Suprapubic skin (tissue), 4 donors: ENCODE measurements around the gene OSTM1.

Experiments used
- CTCF ChIP-seq, 2 donors: fragments of 200-600 bp in 1 of 2; fragments of 450-650 bp in 1 of 2; sonication (generic) in 1 of 2; IDR thresholded peaks; one replicate each; pipeline ENCODE4 v1.5.1; 2016 to 2019; ENCODE audit warnings: antibody characterized with exemption in 2 of 2, mild to moderate bottlenecking in 1 of 2, moderate library complexity in 1 of 2
- EP300 ChIP-seq: sonication (generic); formaldehyde crosslinking; IDR thresholded peaks from one replicate; pipeline ENCODE4 v1.6.1; 2017; ENCODE audit warnings: antibody characterized with exemption
- POLR2A ChIP-seq, 2 donors: fragments of 450-650 bp; IDR thresholded peaks; one replicate each; pipeline ENCODE4 v1.6.1; 2017; ENCODE audit warnings: antibody characterized with exemption in 2 of 2, mild to moderate bottlenecking in 2 of 2, moderate library complexity in 2 of 2
- POLR2AphosphoS5 ChIP-seq, 3 donors: sonication (generic); formaldehyde crosslinking; IDR thresholded peaks; one replicate each; pipeline ENCODE4 v1.6.1; 2017; ENCODE audit warnings: antibody characterized with exemption in 3 of 3

- no peak for TF ChIP-seq CTCF (IDR thresholded peaks at IDR 0.05)
- TF ChIP-seq POLR2A (IDR thresholded peaks at IDR 0.05) = no peak
- no peak for TF ChIP-seq POLR2AphosphoS5 (IDR thresholded peaks at IDR 0.05)
- no peak for TF ChIP-seq EP300
Observed at GRCh38 chr6:108106694-108107093, 32.2 kb upstream of the OSTM1 start.
